ENCODE results near the gene C9orf78. TPM values are rescaled to one million over a fixed set of nuclear protein-coding genes. Genes with fewer than 3 reads are reported as not detected.
"Not testable (repeated sequence)": the region's sequence is repeated elsewhere in the genome, so short reads cannot be mapped to it uniquely, and the experiment has no call there.

The C9orf78 gene
- total RNA-seq, 1 donor from 2014 or later: 53.6 TPM

DNA sequence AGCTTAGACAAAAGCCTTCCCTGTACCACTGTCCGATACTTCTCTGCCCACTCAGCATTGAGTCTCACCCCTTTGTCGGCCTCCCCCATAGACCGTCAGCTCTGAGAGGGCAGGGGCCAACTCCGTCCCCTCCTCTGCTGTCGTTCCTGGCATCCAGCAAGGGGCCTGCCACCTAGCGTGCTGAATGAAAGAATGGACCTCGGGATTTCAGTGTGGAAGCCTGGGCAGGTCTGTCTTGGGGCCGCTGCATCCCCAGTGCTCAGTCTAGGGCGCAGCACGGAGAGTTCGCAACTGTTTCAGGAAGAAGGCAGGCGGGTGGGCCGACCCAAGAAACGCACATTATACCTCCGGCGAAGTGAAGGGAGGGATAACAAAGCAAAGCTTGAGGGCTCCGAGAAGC lies 33.6 kb downstream of the C9orf78 start:
- DNase-seq (ENCODE audit: low read depth): no peak
- TF ChIP-seq, protein P1, sequence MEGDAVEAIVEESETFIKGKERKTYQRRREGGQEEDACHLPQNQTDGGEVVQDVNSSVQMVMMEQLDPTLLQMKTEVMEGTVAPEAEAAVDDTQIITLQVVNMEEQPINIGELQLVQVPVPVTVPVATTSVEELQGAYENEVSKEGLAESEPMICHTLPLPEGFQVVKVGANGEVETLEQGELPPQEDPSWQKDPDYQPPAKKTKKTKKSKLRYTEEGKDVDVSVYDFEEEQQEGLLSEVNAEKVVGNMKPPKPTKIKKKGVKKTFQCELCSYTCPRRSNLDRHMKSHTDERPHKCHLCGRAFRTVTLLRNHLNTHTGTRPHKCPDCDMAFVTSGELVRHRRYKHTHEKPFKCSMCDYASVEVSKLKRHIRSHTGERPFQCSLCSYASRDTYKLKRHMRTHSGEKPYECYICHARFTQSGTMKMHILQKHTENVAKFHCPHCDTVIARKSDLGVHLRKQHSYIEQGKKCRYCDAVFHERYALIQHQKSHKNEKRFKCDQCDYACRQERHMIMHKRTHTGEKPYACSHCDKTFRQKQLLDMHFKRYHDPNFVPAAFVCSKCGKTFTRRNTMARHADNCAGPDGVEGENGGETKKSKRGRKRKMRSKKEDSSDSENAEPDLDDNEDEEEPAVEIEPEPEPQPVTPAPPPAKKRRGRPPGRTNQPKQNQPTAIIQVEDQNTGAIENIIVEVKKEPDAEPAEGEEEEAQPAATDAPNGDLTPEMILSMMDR (conservative IDR thresholded peaks at IDR 0.05; ENCODE audit: low read depth, low read length): no peak

GRCh38 chr9:129798973-129799372 lies 36.1 kb downstream of the C9orf78 start:
- no peak for DNase-seq (ENCODE audit: low read depth)
- TF ChIP-seq, protein P1 (conservative IDR thresholded peaks at IDR 0.05; ENCODE audit: low read depth, low read length): no peak
- no peak overlapping the region for H3K4me3 ChIP-seq (ENCODE audit: low read depth, low read length)

More for the DNA sequence above, 33.6 kb downstream of the C9orf78 start:
- H3K4me3 ChIP-seq (ENCODE audit: low read depth, low read length): no peak overlapping the region

DNA sequence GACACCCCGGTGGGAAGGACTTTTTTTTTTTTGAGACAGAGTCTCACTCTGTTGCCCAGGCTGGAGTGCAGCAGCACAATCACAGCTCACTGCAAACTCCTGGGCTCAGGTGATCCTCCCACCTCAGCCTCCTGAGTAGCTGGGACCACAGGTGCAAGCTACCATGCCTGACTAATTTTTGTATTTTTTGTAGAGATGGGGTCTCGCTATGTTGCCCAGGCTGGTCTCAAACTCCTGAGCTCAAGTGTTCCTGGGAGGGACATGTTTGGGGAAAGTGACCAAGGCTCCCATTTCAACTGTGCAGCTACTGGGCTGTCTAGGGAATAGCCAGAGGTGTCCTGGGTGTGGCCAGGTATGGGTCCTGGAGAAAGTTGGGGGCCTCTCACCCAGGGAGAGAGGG lies 39.0 kb downstream of the C9orf78 start:
- H3K4me3 ChIP-seq (ENCODE audit: low read depth, low read length); DNase-seq (ENCODE audit: low read depth): not testable (repeated sequence)

- H3K4me3 ChIP-seq (ENCODE audit: low read depth, low read length): no peak overlapping the region
- DNase-seq (ENCODE audit: low read depth): no peak
- TF ChIP-seq, protein P1 (conservative IDR thresholded peaks at IDR 0.05; ENCODE audit: low read depth, low read length): no peak
Measured at GRCh38 chr9:129794549-129794948, 40.5 kb downstream of the C9orf78 start.

GRCh38 chr9:129786481-129786880 lies 48.6 kb downstream of the C9orf78 start:
- TF ChIP-seq, protein P1 (conservative IDR thresholded peaks at IDR 0.05; ENCODE audit: low read depth, low read length): no peak
- no peak overlapping the region for H3K4me3 ChIP-seq (ENCODE audit: low read depth, low read length)
- DNase-seq (ENCODE audit: low read depth): no peak

DNA sequence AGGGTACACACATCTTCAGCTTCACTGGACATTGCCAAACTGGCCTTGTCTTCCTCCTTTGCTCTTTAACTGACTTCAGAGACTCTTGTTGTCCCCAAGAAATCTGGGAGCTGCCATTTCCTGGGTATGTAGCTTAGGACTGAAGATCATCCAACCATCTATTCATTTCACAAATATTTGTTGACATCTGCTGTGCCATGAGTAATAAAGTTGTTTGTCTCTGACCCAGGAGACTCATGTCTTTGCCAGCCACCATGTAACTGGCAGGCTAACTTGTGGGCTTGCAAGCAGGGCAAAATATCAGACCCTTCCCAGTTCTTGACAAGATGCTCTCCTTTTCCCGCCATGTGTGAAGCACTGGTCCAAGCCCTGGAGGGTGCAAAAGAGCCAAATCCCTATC lies 49.2 kb downstream of the C9orf78 start:
- no peak for DNase-seq (ENCODE audit: low read depth)
- no peak overlapping the region for H3K4me3 ChIP-seq (ENCODE audit: low read depth, low read length)
- TF ChIP-seq, protein P1 (conservative IDR thresholded peaks at IDR 0.05; ENCODE audit: low read depth, low read length): no peak

DNA sequence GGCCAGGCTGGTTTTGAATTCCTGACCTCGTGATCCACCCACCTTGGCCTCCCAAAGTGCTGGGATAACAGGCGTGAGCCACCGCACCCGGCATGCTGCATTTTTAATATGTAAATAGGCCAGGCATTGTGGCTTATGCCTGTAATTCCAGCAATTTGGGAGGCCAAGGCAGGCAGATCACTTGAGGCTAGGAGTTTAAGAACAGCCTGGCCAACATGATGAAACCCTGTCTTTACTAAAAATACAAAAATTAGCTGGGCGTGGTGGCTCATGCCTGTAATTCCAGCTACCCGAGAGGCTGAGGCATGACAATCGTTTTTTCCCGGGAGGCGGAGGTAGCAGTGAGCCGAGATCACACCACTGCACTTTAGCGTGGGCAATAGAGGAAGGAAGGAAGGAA lies 50.1 kb downstream of the C9orf78 start:
- not testable (repeated sequence) for H3K4me3 ChIP-seq (ENCODE audit: low read depth, low read length); DNase-seq (ENCODE audit: low read depth)

DNA sequence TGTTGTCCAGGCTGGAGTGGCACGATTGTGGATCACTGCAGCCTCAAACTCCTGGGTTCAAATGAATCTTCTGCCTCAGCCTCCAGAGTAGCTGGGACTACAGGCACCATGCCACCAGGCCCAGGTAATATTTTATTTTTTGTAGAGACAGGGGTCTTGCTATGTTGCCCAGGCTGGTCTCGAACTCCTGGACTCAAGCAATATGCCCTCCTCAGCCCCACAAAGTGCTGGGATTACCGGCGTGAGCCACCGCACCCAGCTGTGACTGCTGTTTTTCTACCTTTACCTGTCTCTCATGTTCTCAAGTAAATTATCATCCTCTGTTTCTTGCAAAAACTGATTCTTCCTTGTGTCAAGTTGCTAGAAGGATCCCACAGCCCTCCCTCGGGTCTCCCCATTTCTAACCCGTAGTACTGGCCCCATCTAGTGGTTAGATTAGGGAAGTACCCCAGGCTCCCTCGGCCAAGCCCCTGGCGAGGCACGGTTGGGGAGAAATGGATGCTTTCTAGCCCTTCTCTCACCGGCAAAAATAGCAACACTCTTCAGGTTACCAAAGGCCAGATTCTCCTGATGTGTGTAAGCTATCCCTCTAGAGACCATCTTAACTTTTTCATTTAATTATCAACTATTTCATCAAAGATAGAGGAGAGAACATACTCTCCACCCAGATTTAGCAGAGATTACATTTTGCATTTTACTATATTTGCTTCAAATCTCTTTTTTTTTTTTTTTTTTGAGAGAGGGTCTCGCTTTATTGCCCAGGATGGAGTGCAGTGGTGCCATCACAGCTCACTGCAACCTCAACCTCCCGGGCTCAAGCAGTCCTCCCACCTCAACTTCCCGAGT lies 51.3 kb downstream of the C9orf78 start:
- TF ChIP-seq, protein P1 (conservative IDR thresholded peaks at IDR 0.05; ENCODE audit: low read depth, low read length): peak; percentile 97
- no peak overlapping the region for H3K4me3 ChIP-seq (ENCODE audit: low read depth, low read length)
- no peak for DNase-seq (ENCODE audit: low read depth)

All from epithelial cell of proximal tubule (primary cell).